Upper lobe of left lung (tissue), 6 donors: ENCODE results near the gene TSHZ1. TPM values are rescaled to one million over a fixed set of nuclear protein-coding genes. Genes with fewer than 3 reads are reported as not detected.
"Not testable (repeated sequence)": the region's sequence is repeated elsewhere in the genome, so short reads cannot be mapped to it uniquely, and the experiment has no call there.

ENCODE experiments used
- ATAC-seq, 2 donors: fragments of 200-7000 bp; cut with Tn5 transposase; one replicate each; pipeline ENCODE4 v1.9.1; 2022; ENCODE audit warnings: mild to moderate bottlenecking in 2 of 2, moderate library complexity in 2 of 2; ENCODE audit not compliant: low FRiP score in 2 of 2
- DNase-seq, 2 donors: peaks; one replicate each; pipeline ENCODE4 v3.0.0-alpha.2; 2019 to 2020
- H3K27ac ChIP-seq, 4 donors: fragments of 200-600 bp; sonication (generic); one replicate each; pipeline ENCODE4 v1.5.1; 2016 to 2019
- H3K27me3 ChIP-seq, 4 donors: fragments of 200-600 bp; sonication (generic); one replicate each; pipeline ENCODE4 v1.5.1; 2017 to 2019
- H3K36me3 ChIP-seq, 4 donors: fragments of 200-600 bp; sonication (generic); one replicate each; pipeline ENCODE4 v1.5.1; 2016 to 2019
- H3K4me1 ChIP-seq, 4 donors: fragments of 200-600 bp; sonication (generic); one replicate each; pipeline ENCODE4 v1.5.1; 2018 to 2019
- H3K4me3 ChIP-seq, 4 donors: fragments of 200-600 bp; sonication (generic); one replicate each; pipeline ENCODE4 v1.5.1; 2017 to 2019; ENCODE audit warnings: mild to moderate bottlenecking in 2 of 4, moderate library complexity in 1 of 4
- H3K9me3 ChIP-seq, 4 donors: fragments of 200-600 bp; sonication (generic); one replicate each; pipeline ENCODE4 v1.5.1; 2018 to 2019
- CTCF ChIP-seq, 6 experiments: fragments of 450-650 bp in 4 of 6; fragments of 200-600 bp in 2 of 6; sonication (generic) in 2 of 6; IDR thresholded peaks; one replicate each; pipeline ENCODE4 v1.5.1; 2016 to 2019; ENCODE audit warnings: antibody characterized with exemption in 6 of 6
- EP300 ChIP-seq, 4 donors: sonication (generic); formaldehyde crosslinking; IDR thresholded peaks; one replicate each; pipeline ENCODE4 v1.5.1; 2017; ENCODE audit warnings: antibody characterized with exemption in 4 of 4, control low read depth in 2 of 4
- POLR2A ChIP-seq, 4 donors: fragments of 450-650 bp; IDR thresholded peaks; one replicate each; pipeline ENCODE4 v1.5.1; 2016 to 2017; ENCODE audit warnings: antibody characterized with exemption in 4 of 4, mild to moderate bottlenecking in 2 of 4
- POLR2AphosphoS5 ChIP-seq, 2 donors: sonication (generic); formaldehyde crosslinking; IDR thresholded peaks; one replicate each; pipeline ENCODE4 v1.5.1; 2017; ENCODE audit warnings: antibody characterized with exemption in 2 of 2
- WGBS, 2 donors: methylation state at CpG; one replicate each; pipeline ENCODE4 v1.1.5; 2017 to 2018; 5-methylcytosine and 5-hydroxymethylcytosine counted together
- total RNA-seq, 6 donors: library from RNA; depleted of rRNA in 4 of 6; stranded (reverse); fragments of >200 nt in 4 of 6; gene quantifications; one replicate each; pipeline versions ENCODE4 v1.1.0 to v1.2.1, GENCODE V29; 2016 to 2021
- donor health status: DM: no; HTN: no; CAD: no; lungs with moderate emphysema.
- donor health status: DM: no; HTN: yes; CAD: no; lungs with severe emphysema.

Gene TSHZ1
- total RNA-seq, 6 donors from 2014 or later: 9.1 to 16.5 (median 14.3) TPM

- Histone ChIP-seq H3K36me3 (no peaks in the 10 kb centered on the region), H3K9me3 (no peaks in the 10 kb centered on the region), H3K4me3 (no peak overlapping the region), H3K4me1 (no peaks in the 10 kb centered on the region), H3K27me3 (no peaks in the 10 kb centered on the region), H3K27ac (no peak overlapping the region)
- TF ChIP-seq POLR2AphosphoS5 (IDR thresholded peaks at IDR 0.05): no peak
- no peak for TF ChIP-seq POLR2A (IDR thresholded peaks at IDR 0.05)
- DNase-seq (no peak), ATAC-seq (no peak)
- WGBS, 2 donors: 93 to 94% methylated on average over 11 of the region's 11 CpGs
Measured at GRCh38 chr18:75178376-75178775, 32.2 kb upstream of the TSHZ1 start.

- no peaks in the 10 kb centered on the region for H3K4me1 ChIP-seq
- 69 to 84% methylated on average over 13 of the region's 13 CpGs for WGBS, 2 donors
- no peaks in the 10 kb centered on the region for H3K36me3 ChIP-seq
- H3K4me3 ChIP-seq: no peak overlapping the region
- DNase-seq (no peak), ATAC-seq (no peak)
- no peaks in the 10 kb centered on the region for H3K27me3 ChIP-seq
- H3K27ac ChIP-seq: no peak overlapping the region
- no peak for TF ChIP-seq POLR2AphosphoS5 (IDR thresholded peaks at IDR 0.05)
- TF ChIP-seq EP300 (IDR thresholded peaks at IDR 0.05): no peak
- TF ChIP-seq CTCF (IDR thresholded peaks at IDR 0.05): no peak
- TF ChIP-seq POLR2A (IDR thresholded peaks at IDR 0.05): no peak
- H3K9me3 ChIP-seq: no peaks in the 10 kb centered on the region
Measured at GRCh38 chr18:75179819-75180600, 30.6 kb upstream of the TSHZ1 start.

GRCh38 chr18:75183524-75183923 is 27.1 kb upstream of the TSHZ1 start:
- Histone ChIP-seq H3K4me1 (no peaks in the 10 kb centered on the region), H3K27ac (no peak overlapping the region), H3K36me3 (no peaks in the 10 kb centered on the region), H3K9me3 (no peaks in the 10 kb centered on the region), H3K27me3 (no peaks in the 10 kb centered on the region), H3K4me3 (no peak overlapping the region)
- ATAC-seq: peak in 1 of 2 donors; percentile 24
- DNase-seq: no peak
- 84 to 90% methylated on average over 5 of the region's 5 CpGs for WGBS, 2 donors
- TF ChIP-seq POLR2AphosphoS5 (IDR thresholded peaks at IDR 0.05) (no peak), EP300 (IDR thresholded peaks at IDR 0.05) (no peak), CTCF (IDR thresholded peaks at IDR 0.05) (no peak), POLR2A (IDR thresholded peaks at IDR 0.05) (no peak)

GRCh38 chr18:75183973-75184493 is 26.6 kb upstream of the TSHZ1 start:
- DNase-seq (peak in 1 of 2 donors; percentile 34), ATAC-seq (no peak)
- Histone ChIP-seq H3K4me1 (no peaks in the 10 kb centered on the region), H3K27ac (no peak overlapping the region), H3K9me3 (no peaks in the 10 kb centered on the region), H3K4me3 (no peak overlapping the region), H3K27me3 (no peaks in the 10 kb centered on the region), H3K36me3 (no peaks in the 10 kb centered on the region)
- TF ChIP-seq POLR2A (IDR thresholded peaks at IDR 0.05) (no peak), POLR2AphosphoS5 (IDR thresholded peaks at IDR 0.05) (no peak), CTCF (IDR thresholded peaks at IDR 0.05) (no peak), EP300 (IDR thresholded peaks at IDR 0.05) (no peak)
- WGBS, 2 donors: 87 to 89% methylated on average over 12 to 14 of the region's 14 CpGs

- DNase-seq (no peak), ATAC-seq (no peak)
- 77 to 79% methylated on average over 3 of the region's 3 CpGs for WGBS, 2 donors
- Histone ChIP-seq H3K4me1 (no peaks in the 10 kb centered on the region), H3K27me3 (no peaks in the 10 kb centered on the region), H3K27ac (no peak overlapping the region), H3K9me3 (no peaks in the 10 kb centered on the region), H3K36me3 (no peaks in the 10 kb centered on the region), H3K4me3 (no peak overlapping the region)
- TF ChIP-seq CTCF (IDR thresholded peaks at IDR 0.05): no peak
- no peak for TF ChIP-seq EP300 (IDR thresholded peaks at IDR 0.05)
- TF ChIP-seq POLR2AphosphoS5 (IDR thresholded peaks at IDR 0.05): no peak
- no peak for TF ChIP-seq POLR2A (IDR thresholded peaks at IDR 0.05)
Measured at GRCh38 chr18:75185460-75185859, 25.1 kb upstream of the TSHZ1 start.

- H3K9me3 ChIP-seq: not testable (repeated sequence)
Measured at GRCh38 chr18:75187702-75188101, 22.9 kb upstream of the TSHZ1 start.

More at GRCh38 chr18:75187702-75188101, 22.9 kb upstream of the TSHZ1 start:
- DNase-seq, H3K27ac ChIP-seq, ATAC-seq, H3K4me1 ChIP-seq, H3K4me3 ChIP-seq, H3K27me3 ChIP-seq, H3K36me3 ChIP-seq: not testable (repeated sequence)
- WGBS, 2 donors: 81 to 84% methylated on average over 4 of the region's 4 CpGs
